Mononuclear cell (primary cell): ENCODE data around the gene CNBD2. TPM values are rescaled to one million over a fixed set of nuclear protein-coding genes. Genes with fewer than 3 reads are reported as not detected.
"Not testable (repeated sequence)": the region's sequence is repeated elsewhere in the genome, so short reads cannot be mapped to it uniquely, and the experiment has no call there.

ENCODE experiments used
- H3K27me3 ChIP-seq: 2 replicates; pipeline ENCODE4 v1.6.0; 2011; ENCODE audit warnings: low read length, control low read depth; ENCODE audit not compliant: insufficient read depth
- H3K4me1 ChIP-seq: 2 replicates; pipeline ENCODE4 v1.5.1; 2011; ENCODE audit warnings: mild to moderate bottlenecking, low read length, control low read depth; ENCODE audit not compliant: insufficient read depth
- H3K4me3 ChIP-seq: 2 replicates; pipeline ENCODE4 v1.5.1; 2011; ENCODE audit warnings: mild to moderate bottlenecking, low read length, moderate library complexity
- H3K9me3 ChIP-seq: 2 replicates; pipeline ENCODE4 v1.5.1; 2011; ENCODE audit warnings: low read depth, mild to moderate bottlenecking, control low read depth, low read length
- total RNA-seq: library from RNA; depleted of rRNA; stranded (reverse); fragments of >200 nt; gene quantifications from one replicate; pipeline ENCODE4 v1.2.3, GENCODE V29; 2012

Gene CNBD2
- total RNA-seq, 1 donor = 11.3 TPM

- Histone ChIP-seq H3K9me3 (no peaks in the 10 kb centered on the region), H3K27me3 (no peaks in the 10 kb centered on the region), H3K4me3 (peak overlapping the region; percentile 99), H3K4me1 (peaks cover 33% of the 10 kb centered on the region)
These were observed 13.5 kb upstream of the CNBD2 start for GRCh38 chr20:35954907-35955251.

DNA sequence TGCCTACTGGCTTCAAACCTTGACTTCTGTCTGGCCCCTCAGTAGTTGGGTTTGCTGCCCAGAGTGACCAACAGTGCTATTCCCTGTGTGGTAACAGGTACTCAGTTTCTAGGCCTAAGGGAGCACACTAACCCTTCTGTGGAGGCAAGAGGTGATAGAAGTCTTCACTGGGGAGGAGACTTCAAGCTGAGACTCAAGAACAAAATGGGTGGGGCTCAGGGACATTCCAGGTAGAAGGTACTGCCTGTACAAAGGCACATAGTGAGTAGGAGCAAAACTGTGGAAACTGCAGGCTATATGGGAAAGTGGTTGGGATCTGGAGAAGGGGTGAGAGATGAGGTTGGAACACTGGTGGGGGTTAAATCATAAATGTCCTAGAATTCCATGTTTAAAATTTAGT lies 11.8 kb upstream of the CNBD2 start:
- Histone ChIP-seq H3K4me1 (peaks cover 33% of the 10 kb centered on the region), H3K27me3 (no peaks in the 10 kb centered on the region), H3K9me3 (no peaks in the 10 kb centered on the region), H3K4me3 (no peak overlapping the region)

DNA sequence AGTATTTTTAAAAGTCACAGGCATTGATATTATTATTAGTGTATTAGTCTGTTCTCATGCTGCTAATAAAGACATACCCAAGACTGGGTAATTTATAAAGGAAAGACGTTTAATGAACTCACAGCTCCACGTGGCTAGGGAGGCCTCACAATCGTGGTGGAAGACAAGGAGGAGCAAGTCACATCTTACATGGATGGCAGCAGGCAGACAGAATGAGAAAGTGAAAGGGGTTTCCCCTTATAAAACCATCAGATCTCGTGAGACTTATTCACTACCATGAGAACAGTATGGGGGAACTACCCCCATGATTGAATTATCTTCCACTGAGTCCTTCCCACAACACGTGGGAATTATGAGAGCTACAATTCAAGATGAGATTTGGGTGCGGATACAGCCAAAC lies 9.1 kb upstream of the CNBD2 start:
- peaks cover 13% of the 10 kb centered on the region for H3K4me1 ChIP-seq
- H3K4me3 ChIP-seq, H3K27me3 ChIP-seq, H3K9me3 ChIP-seq: not testable (repeated sequence)

DNA sequence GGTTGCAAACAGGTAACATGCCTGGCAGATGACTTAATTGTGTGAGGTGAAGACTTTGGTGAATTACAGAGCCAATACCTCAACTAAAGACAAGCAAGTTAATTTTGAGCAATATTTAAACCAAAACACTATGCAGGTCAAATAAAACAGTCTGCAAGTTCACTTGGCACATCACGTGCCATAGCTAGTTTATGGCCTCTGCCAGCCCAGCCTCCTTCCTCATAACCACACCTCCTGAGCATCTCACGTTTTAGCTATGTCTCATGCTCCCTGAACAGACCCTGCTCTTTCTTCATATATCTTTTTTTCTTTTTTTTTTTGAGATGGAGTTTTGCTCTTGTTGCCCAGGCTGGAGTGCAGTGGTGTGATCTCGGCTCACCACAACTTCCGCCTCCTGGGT lies 4.5 kb upstream of the CNBD2 start:
- no peaks in the 10 kb centered on the region for H3K27me3 ChIP-seq
- H3K4me3 ChIP-seq = no peak overlapping the region
- H3K9me3 ChIP-seq = no peaks in the 10 kb centered on the region
- no peaks in the 10 kb centered on the region for H3K4me1 ChIP-seq

- Histone ChIP-seq H3K27me3 (no peaks in the 10 kb centered on the region), H3K4me3 (no peak overlapping the region), H3K4me1 (no peaks in the 10 kb centered on the region), H3K9me3 (no peaks in the 10 kb centered on the region)
These were observed 540 bp downstream of the CNBD2 start for GRCh38 chr20:35968930-35969329.

- no peaks in the 10 kb centered on the region for H3K9me3 ChIP-seq
- H3K4me3 ChIP-seq = no peak overlapping the region
- H3K27me3 ChIP-seq = no peaks in the 10 kb centered on the region
- no peaks in the 10 kb centered on the region for H3K4me1 ChIP-seq
These were observed 3.6 kb downstream of the CNBD2 start for GRCh38 chr20:35971981-35972380.

GRCh38 chr20:35972462-35972861 lies 4.1 kb downstream of the CNBD2 start:
- Histone ChIP-seq H3K4me3 (no peak overlapping the region), H3K4me1 (peaks cover 3% of the 10 kb centered on the region), H3K9me3 (no peaks in the 10 kb centered on the region), H3K27me3 (no peaks in the 10 kb centered on the region)

- peaks cover 20% of the 10 kb centered on the region for H3K4me1 ChIP-seq
- H3K4me3 ChIP-seq = no peak overlapping the region
- H3K9me3 ChIP-seq = no peaks in the 10 kb centered on the region
- H3K27me3 ChIP-seq = no peaks in the 10 kb centered on the region
These were observed 5.9 kb downstream of the CNBD2 start for GRCh38 chr20:35974256-35974655.

- Histone ChIP-seq H3K9me3 (no peaks in the 10 kb centered on the region), H3K4me1 (peaks cover 21% of the 10 kb centered on the region), H3K27me3 (no peaks in the 10 kb centered on the region), H3K4me3 (no peak overlapping the region)
These were observed 7.4 kb downstream of the CNBD2 start for GRCh38 chr20:35975576-35976373.

DNA sequence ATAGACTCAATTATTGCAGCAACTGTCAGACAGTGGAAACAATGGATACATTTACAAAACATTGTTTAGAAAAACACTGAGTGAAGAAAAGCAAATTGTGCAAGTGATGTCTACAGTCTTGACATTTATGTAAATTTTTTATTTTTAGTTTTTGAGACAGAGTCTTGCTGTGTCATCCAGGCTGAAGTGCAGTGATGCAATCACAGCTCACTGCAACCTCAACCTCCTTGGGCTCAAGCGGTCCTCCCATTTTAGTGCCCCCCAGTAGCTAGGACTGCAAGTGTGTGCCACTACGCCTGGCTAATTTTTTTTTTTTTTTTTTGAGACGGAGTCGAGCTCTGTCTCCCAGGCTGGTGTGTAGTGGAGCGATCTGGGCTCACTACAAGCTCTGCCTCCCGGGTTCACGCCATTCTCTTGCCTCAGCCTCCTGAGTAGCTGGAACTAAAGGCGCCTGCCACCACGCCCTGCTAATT lies 9.7 kb downstream of the CNBD2 start:
- H3K9me3 ChIP-seq = no peaks in the 10 kb centered on the region
- H3K27me3 ChIP-seq = no peaks in the 10 kb centered on the region
- H3K4me1 ChIP-seq = peaks cover 29% of the 10 kb centered on the region
- no peak overlapping the region for H3K4me3 ChIP-seq

GRCh38 chr20:35979544-35979943 lies 11.2 kb downstream of the CNBD2 start:
- Histone ChIP-seq H3K27me3 (no peaks in the 10 kb centered on the region), H3K4me1 (peaks cover 29% of the 10 kb centered on the region), H3K9me3 (no peaks in the 10 kb centered on the region), H3K4me3 (no peak overlapping the region)

DNA sequence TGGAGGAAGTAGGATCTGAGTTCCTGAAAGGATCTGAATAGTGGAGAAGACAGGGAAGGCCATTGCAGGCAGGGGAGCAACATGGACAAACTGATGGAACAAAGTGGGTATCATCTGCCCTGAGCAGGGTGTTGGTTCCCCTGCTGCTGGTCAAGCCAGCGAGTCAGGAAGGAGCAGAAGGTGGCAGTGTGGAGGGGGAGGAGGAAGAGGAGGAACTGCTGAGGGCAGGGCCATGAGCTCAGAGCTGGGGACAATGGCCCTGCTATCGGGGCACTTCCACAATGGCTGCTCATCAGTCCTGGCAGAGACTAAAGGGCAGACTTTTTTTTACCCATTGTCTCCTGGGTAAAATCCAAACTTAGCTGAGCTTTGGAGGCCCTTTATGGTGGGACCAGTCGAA lies 13.6 kb downstream of the CNBD2 start:
- H3K9me3 ChIP-seq = no peaks in the 10 kb centered on the region
- no peak overlapping the region for H3K4me3 ChIP-seq
- H3K4me1 ChIP-seq = peaks cover 29% of the 10 kb centered on the region
- no peaks in the 10 kb centered on the region for H3K27me3 ChIP-seq

GRCh38 chr20:35984382-35984781 lies 16.0 kb downstream of the CNBD2 start:
- H3K4me3 ChIP-seq = no peak overlapping the region

DNA sequence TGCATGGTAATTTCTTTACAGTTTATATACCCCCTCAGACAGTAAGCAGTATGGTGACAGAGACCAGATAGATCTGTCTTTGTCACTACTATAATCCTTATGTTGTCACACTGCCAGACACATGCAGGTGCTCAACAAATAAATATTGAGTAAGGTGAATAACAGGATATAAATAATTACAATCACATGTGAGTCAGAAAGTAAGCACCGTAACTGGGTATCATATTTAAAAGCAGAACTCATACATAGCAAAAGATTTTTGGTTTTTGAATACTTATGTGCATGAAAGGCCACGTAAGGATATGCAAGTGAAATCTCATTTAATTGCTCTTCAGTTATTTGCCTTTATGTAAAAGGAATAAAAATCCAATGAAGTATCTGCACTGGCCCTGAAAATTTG lies 17.4 kb downstream of the CNBD2 start:
- Histone ChIP-seq H3K27me3 (peaks cover under 1% of the 10 kb centered on the region), H3K4me3 (no peak overlapping the region), H3K9me3 (no peaks in the 10 kb centered on the region), H3K4me1 (peaks cover 8% of the 10 kb centered on the region)

More at GRCh38 chr20:35984382-35984781, 16.0 kb downstream of the CNBD2 start:
- Histone ChIP-seq H3K9me3 (no peaks in the 10 kb centered on the region), H3K27me3 (no peaks in the 10 kb centered on the region), H3K4me1 (peaks cover 8% of the 10 kb centered on the region)

- Histone ChIP-seq H3K4me3 (no peak overlapping the region), H3K4me1 (no peaks in the 10 kb centered on the region), H3K9me3 (no peaks in the 10 kb centered on the region), H3K27me3 (peaks cover 2% of the 10 kb centered on the region)
These were observed 20.6 kb downstream of the CNBD2 start for GRCh38 chr20:35988910-35989463.
